DND-41 (cell line): ENCODE measurements around the gene PCDH1.

Experiments
- CTCF ChIP-seq: IDR thresholded peaks from 2 replicates; pipeline ENCODE4 v1.5.1; 2012; ENCODE audit warnings: borderline replicate concordance, low read length, moderate library complexity, mild to moderate bottlenecking; ENCODE audit not compliant: poor library complexity, severe bottlenecking; ENCODE audit errors: extremely low read depth
- EZH2 ChIP-seq: IDR thresholded peaks from 3 replicates; pipeline ENCODE4 v1.6.1; 2012; ENCODE audit warnings: borderline replicate concordance, low read depth, mild to moderate bottlenecking, moderate library complexity, low read length, inconsistent platforms; ENCODE audit not compliant: severe bottlenecking

GRCh38 chr5:141868541-141868940 lies 9.7 kb downstream of the PCDH1 start:
- TF ChIP-seq CTCF = no peak
- TF ChIP-seq EZH2 = no peak
